Esophagus (tissue), 2 donors: Measurements from ENCODE around the gene GADD45A. TPM values are rescaled to one million over a fixed set of nuclear protein-coding genes. Genes with fewer than 3 reads are reported as not detected.

Source experiments
- H3K27ac ChIP-seq, 2 donors: one replicate each; pipeline ENCODE4 v1.5.1; 2013; ENCODE audit warnings: low read depth in 2 of 2, mild to moderate bottlenecking in 2 of 2, inconsistent platforms in 1 of 2, low read length in 1 of 2, moderate library complexity in 1 of 2
- H3K27me3 ChIP-seq, 2 donors: one replicate each; pipeline ENCODE4 v1.6.1; 2013; ENCODE audit warnings: low read length in 2 of 2, control low read depth in 1 of 2, mild to moderate bottlenecking in 1 of 2; ENCODE audit not compliant: insufficient read depth in 2 of 2, control insufficient read depth in 1 of 2
- H3K36me3 ChIP-seq, 2 donors: one replicate each; pipeline ENCODE4 v1.6.1; 2013; ENCODE audit warnings: low read length in 1 of 2; ENCODE audit not compliant: control insufficient read depth in 2 of 2, insufficient read depth in 2 of 2
- H3K4me1 ChIP-seq, 2 donors: one replicate each; pipeline ENCODE4 v1.6.1; 2013; ENCODE audit warnings: low read length in 1 of 2; ENCODE audit not compliant: control insufficient read depth in 2 of 2, insufficient read depth in 2 of 2
- H3K4me3 ChIP-seq, 2 donors: one replicate each; pipeline ENCODE4 v1.5.1; 2013; ENCODE audit warnings: low read length in 2 of 2, mild to moderate bottlenecking in 2 of 2, low read depth in 1 of 2, moderate library complexity in 1 of 2
- H3K9me3 ChIP-seq, 2 donors: one replicate each; pipeline ENCODE4 v1.6.1; 2013; ENCODE audit warnings: mild to moderate bottlenecking in 2 of 2, low read depth in 1 of 2, low read length in 1 of 2, moderate library complexity in 1 of 2; ENCODE audit not compliant: control insufficient read depth in 2 of 2, insufficient read depth in 1 of 2
- WGBS, 2 donors: extraction: QIAGEN DNeasy Blood & Tissue Kit; methylation state at CpG; one replicate each; pipeline ENCODE4 v1.1.7; 2013; 5-methylcytosine and 5-hydroxymethylcytosine counted together
- polyA plus RNA-seq, 2 donors: library from polyadenylated mRNA; stranded (reverse); fragments of 200-250 nt; gene quantifications; one replicate each; pipeline ENCODE4 v1.2.3, GENCODE V29; 2013
- donor health status: healthy with polysubstance abuse.
- donor health status: Bipolar disorder and iron deficiency.

Gene GADD45A
- polyA plus RNA-seq, 2 donors: 32.7 to 56.7 TPM

GRCh38 chr1:67696708-67697107, 11.7 kb downstream of the GADD45A start:
- 63% methylated on average over 3 of the region's 3 CpGs for WGBS, 2 donors
- Histone ChIP-seq H3K36me3 (peaks cover 3% of the 10 kb centered on the region in 2 donors), H3K4me1 (no peaks in the 10 kb centered on the region), H3K9me3 (no peaks in the 10 kb centered on the region), H3K27ac (no peak overlapping the region), H3K4me3 (no peak overlapping the region), H3K27me3 (no peaks in the 10 kb centered on the region)

- Histone ChIP-seq H3K27ac (no peak overlapping the region), H3K27me3 (no peaks in the 10 kb centered on the region), H3K4me1 (no peaks in the 10 kb centered on the region), H3K36me3 (peaks cover 3 to 6% of the 10 kb centered on the region in 2 donors), H3K4me3 (no peak overlapping the region), H3K9me3 (no peaks in the 10 kb centered on the region)
- WGBS, 2 donors: 78 to 84% methylated on average over 4 of the region's 4 CpGs
Measured at GRCh38 chr1:67700220-67700619, 15.2 kb downstream of the GADD45A start.

GRCh38 chr1:67700692-67701410, 15.8 kb downstream of the GADD45A start:
- WGBS, 2 donors: 67 to 70% methylated on average over 8 of the region's 8 CpGs
- no peaks in the 10 kb centered on the region for H3K9me3 ChIP-seq
- H3K27ac ChIP-seq: no peak overlapping the region
- peaks cover 3 to 6% of the 10 kb centered on the region in 2 donors for H3K36me3 ChIP-seq
- no peaks in the 10 kb centered on the region for H3K4me1 ChIP-seq
- H3K4me3 ChIP-seq: no peak overlapping the region
- H3K27me3 ChIP-seq: no peaks in the 10 kb centered on the region

GRCh38 chr1:67701876-67702275, 16.9 kb downstream of the GADD45A start:
- 82 to 83% methylated on average over 2 of the region's 2 CpGs for WGBS, 2 donors
- Histone ChIP-seq H3K36me3 (peaks cover 4 to 6% of the 10 kb centered on the region in 2 donors), H3K4me1 (no peaks in the 10 kb centered on the region), H3K9me3 (no peaks in the 10 kb centered on the region), H3K27me3 (no peaks in the 10 kb centered on the region), H3K4me3 (no peak overlapping the region), H3K27ac (no peak overlapping the region)

- H3K27ac ChIP-seq: no peak overlapping the region
- H3K4me1 ChIP-seq: peaks cover 3% of the 10 kb centered on the region in 2 donors
- H3K9me3 ChIP-seq: no peaks in the 10 kb centered on the region
- H3K27me3 ChIP-seq: no peaks in the 10 kb centered on the region
- WGBS, 2 donors: 86 to 93% methylated on average over 3 of the region's 3 CpGs
- no peak overlapping the region for H3K4me3 ChIP-seq
- H3K36me3 ChIP-seq: peaks cover 4 to 6% of the 10 kb centered on the region in 2 donors
Measured at GRCh38 chr1:67704351-67704750, 19.4 kb downstream of the GADD45A start.

- WGBS, 2 donors: 78 to 79% methylated on average over 10 of the region's 10 CpGs
- H3K4me3 ChIP-seq: no peak overlapping the region
- no peaks in the 10 kb centered on the region for H3K27me3 ChIP-seq
- peak overlapping the region in 1 of 2 donors; percentile 5 for H3K27ac ChIP-seq
- no peaks in the 10 kb centered on the region for H3K9me3 ChIP-seq
- peaks cover 5 to 6% of the 10 kb centered on the region in 2 donors for H3K4me1 ChIP-seq
- H3K36me3 ChIP-seq: peaks cover 3 to 4% of the 10 kb centered on the region in 2 donors
Measured at GRCh38 chr1:67705735-67706453, 20.9 kb downstream of the GADD45A start.

- H3K36me3 ChIP-seq: peaks cover 2 to 3% of the 10 kb centered on the region in 2 donors
- no peak overlapping the region for H3K4me3 ChIP-seq
- H3K27ac ChIP-seq: peak overlapping the region; percentile 35 to 53
- no peaks in the 10 kb centered on the region for H3K27me3 ChIP-seq
- H3K4me1 ChIP-seq: peaks cover 5 to 8% of the 10 kb centered on the region in 2 donors
- WGBS, 2 donors: 65 to 82% methylated on average over 8 of the region's 8 CpGs
- H3K9me3 ChIP-seq: no peaks in the 10 kb centered on the region
Measured at GRCh38 chr1:67708606-67709005, 23.6 kb downstream of the GADD45A start.

- Histone ChIP-seq H3K9me3 (no peaks in the 10 kb centered on the region), H3K4me1 (peaks cover 7 to 10% of the 10 kb centered on the region in 2 donors), H3K27me3 (no peaks in the 10 kb centered on the region), H3K36me3 (peaks cover 0 to 2% of the 10 kb centered on the region in 2 donors), H3K4me3 (no peak overlapping the region), H3K27ac (peak overlapping the region in 1 of 2 donors; percentile 23)
- 44 to 59% methylated on average over 5 of the region's 5 CpGs for WGBS, 2 donors
Measured at GRCh38 chr1:67710417-67710816, 25.4 kb downstream of the GADD45A start.

- Histone ChIP-seq H3K27me3 (no peaks in the 10 kb centered on the region), H3K27ac (no peak overlapping the region), H3K4me1 (peaks cover 7 to 12% of the 10 kb centered on the region in 2 donors), H3K9me3 (no peaks in the 10 kb centered on the region), H3K4me3 (no peak overlapping the region), H3K36me3 (peaks cover 0 to under 1% of the 10 kb centered on the region in 2 donors)
- WGBS, 2 donors: 65 to 78% methylated on average over 7 of the region's 7 CpGs
Measured at GRCh38 chr1:67711158-67711854, 26.3 kb downstream of the GADD45A start.
